Ascending aorta (tissue), 2 donors: ENCODE results near the gene PRR14L. TPM values are rescaled to one million over a fixed set of nuclear protein-coding genes. Genes with fewer than 3 reads are reported as not detected.
A peak's percentile ranks its signal among the peaks of the same experiment; 100 is the strongest.

Experiments used
- DNase-seq, 2 donors: peaks; one replicate each; pipeline ENCODE4 v3.0.0-alpha.2; 2019; ENCODE audit warnings: low spot score in 2 of 2
- H3K27ac ChIP-seq, 2 donors: fragments of 200-600 bp; sonication (generic); one replicate each; pipeline ENCODE4 v1.5.1; 2016 to 2017; ENCODE audit warnings: mild to moderate bottlenecking in 1 of 2
- H3K27me3 ChIP-seq: fragments of 200-600 bp; sonication (generic); one replicate; pipeline ENCODE4 v1.5.1; 2017
- H3K36me3 ChIP-seq, 2 donors: fragments of 200-600 bp; sonication (generic); one replicate each; pipeline ENCODE4 v1.5.1; 2016
- H3K4me1 ChIP-seq, 2 donors: fragments of 200-600 bp; sonication (generic); one replicate each; pipeline ENCODE4 v1.5.1; 2016 to 2017; ENCODE audit warnings: mild to moderate bottlenecking in 1 of 2
- H3K4me3 ChIP-seq, 2 donors: fragments of 200-600 bp; sonication (generic); one replicate each; pipeline ENCODE4 v1.5.1; 2016 to 2017; ENCODE audit warnings: mild to moderate bottlenecking in 1 of 2
- H3K9me3 ChIP-seq, 2 donors: fragments of 200-600 bp; sonication (generic); one replicate each; pipeline ENCODE4 v1.5.1; 2016
- intact Hi-C: fragments of 100-400 bp; cut with DNase I; formaldehyde crosslinking; loops from one replicate; pipeline ENCODE4 v1.15.1; 2023
- total RNA-seq: library from RNA; depleted of rRNA; stranded (reverse); fragments of >200 nt; gene quantifications from one replicate; pipeline ENCODE4 v1.1.0, GENCODE V29; 2016
- TF ChIP-seq, protein P1 (sequence below), 3 experiments: fragments of 200-600 bp in 2 of 3; fragments of 450-650 bp in 1 of 3; sonication (generic) in 2 of 3; IDR thresholded peaks; one replicate each; pipeline ENCODE4 v1.5.1; 2016 to 2019; ENCODE audit warnings: antibody characterized with exemption in 3 of 3, mild to moderate bottlenecking in 1 of 3, moderate library complexity in 1 of 3

The PRR14L gene
- total RNA-seq, 1 donor from 2014 or later, result 17.2 TPM

GRCh38 chr22:31753005-31753633 lies 3.2 kb upstream of the PRR14L start:
- no peaks in the 10 kb centered on the region for H3K9me3 ChIP-seq
- peak in 1 of 2 donors; percentile 74 for DNase-seq
- H3K27me3 ChIP-seq, result no peaks in the 10 kb centered on the region
- peak overlapping the region; percentile 64 to 91 for H3K4me3 ChIP-seq
- intact Hi-C loops, result loop anchor here (1.0 to 5.0 kb wide), 3 partner anchors 71 to 191 kb away; partner anchors contain the start of genes PISD and YWHAH
- TF ChIP-seq, protein P1, sequence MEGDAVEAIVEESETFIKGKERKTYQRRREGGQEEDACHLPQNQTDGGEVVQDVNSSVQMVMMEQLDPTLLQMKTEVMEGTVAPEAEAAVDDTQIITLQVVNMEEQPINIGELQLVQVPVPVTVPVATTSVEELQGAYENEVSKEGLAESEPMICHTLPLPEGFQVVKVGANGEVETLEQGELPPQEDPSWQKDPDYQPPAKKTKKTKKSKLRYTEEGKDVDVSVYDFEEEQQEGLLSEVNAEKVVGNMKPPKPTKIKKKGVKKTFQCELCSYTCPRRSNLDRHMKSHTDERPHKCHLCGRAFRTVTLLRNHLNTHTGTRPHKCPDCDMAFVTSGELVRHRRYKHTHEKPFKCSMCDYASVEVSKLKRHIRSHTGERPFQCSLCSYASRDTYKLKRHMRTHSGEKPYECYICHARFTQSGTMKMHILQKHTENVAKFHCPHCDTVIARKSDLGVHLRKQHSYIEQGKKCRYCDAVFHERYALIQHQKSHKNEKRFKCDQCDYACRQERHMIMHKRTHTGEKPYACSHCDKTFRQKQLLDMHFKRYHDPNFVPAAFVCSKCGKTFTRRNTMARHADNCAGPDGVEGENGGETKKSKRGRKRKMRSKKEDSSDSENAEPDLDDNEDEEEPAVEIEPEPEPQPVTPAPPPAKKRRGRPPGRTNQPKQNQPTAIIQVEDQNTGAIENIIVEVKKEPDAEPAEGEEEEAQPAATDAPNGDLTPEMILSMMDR (IDR thresholded peaks at IDR 0.05), result no peak
- H3K36me3 ChIP-seq, result no peaks in the 10 kb centered on the region
- H3K4me1 ChIP-seq, result peaks cover 0 to 26% of the 10 kb centered on the region in 2 donors
- H3K27ac ChIP-seq, result peak overlapping the region; percentile 93 to 94

GRCh38 chr22:31752096-31752847 lies 2.3 kb upstream of the PRR14L start:
- Histone ChIP-seq H3K27me3 (no peaks in the 10 kb centered on the region), H3K4me3 (peak overlapping the region; percentile 64 to 91), H3K36me3 (no peaks in the 10 kb centered on the region), H3K9me3 (no peaks in the 10 kb centered on the region), H3K4me1 (peaks cover 0 to 28% of the 10 kb centered on the region in 2 donors), H3K27ac (peak overlapping the region; percentile 93 to 94)
- TF ChIP-seq, protein P1 (IDR thresholded peaks at IDR 0.05), result no peak
- DNase-seq, result no peak
- intact Hi-C loops, result loop anchor here (2.0 to 5.0 kb wide), 2 partner anchors 70 to 89 kb away; partner anchors contain the start of gene PISD

DNA sequence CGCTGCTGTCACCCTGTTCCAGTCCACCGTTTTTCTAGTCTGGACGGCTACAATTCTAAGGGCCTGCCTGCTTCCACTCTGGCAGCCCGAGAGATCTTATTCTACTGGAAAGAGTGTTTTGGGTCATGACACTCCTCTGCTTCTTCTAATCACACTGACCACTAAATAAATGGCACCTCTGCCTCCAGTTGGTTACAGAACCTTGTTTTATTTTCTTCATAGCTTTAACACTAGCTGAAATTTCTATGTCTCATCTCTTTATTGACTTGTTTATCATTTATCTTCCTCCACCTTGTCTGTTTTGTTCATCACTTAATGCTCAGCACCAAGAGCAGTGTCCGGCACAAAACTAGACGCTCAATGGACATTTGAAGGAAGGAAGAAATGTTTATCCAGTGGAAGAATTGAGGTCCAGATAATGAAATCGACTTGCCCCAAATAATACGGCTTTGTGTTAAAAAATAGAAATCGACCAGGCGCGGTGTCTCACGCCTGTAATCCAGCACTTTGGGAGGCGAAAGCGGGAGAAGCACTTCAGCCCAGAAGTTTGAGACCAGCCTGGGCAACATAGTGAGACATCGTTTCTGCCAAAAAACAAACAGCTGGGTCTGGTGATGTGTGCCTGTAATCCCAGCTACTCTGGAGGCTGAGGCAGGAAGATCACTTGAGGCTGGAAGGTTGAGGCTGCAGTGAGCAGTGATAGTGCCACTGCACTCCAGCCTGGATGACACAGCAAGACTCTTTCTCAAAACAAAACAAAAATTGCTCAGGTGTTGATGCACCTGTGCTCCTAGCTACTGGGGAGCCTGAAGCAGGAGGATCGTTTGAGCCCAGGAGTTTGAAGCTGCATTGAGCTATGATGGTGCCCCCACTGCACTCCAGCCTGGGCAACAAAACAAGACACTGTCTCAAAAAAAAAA lies 693 bp upstream of the PRR14L start:
- Histone ChIP-seq H3K9me3 (no peaks in the 10 kb centered on the region), H3K27me3 (no peaks in the 10 kb centered on the region), H3K36me3 (no peaks in the 10 kb centered on the region), H3K27ac (peak overlapping the region; percentile 77 to 88), H3K4me3 (peak overlapping the region; percentile 86 to 88), H3K4me1 (peaks cover 0 to 28% of the 10 kb centered on the region in 2 donors)
- DNase-seq, result no peak
- TF ChIP-seq, protein P1 (IDR thresholded peaks at IDR 0.05), result no peak
- intact Hi-C loops, result loop anchor here (5.0 kb wide), 1 partner anchor 68 kb away; no protein-coding TSS in a partner anchor

DNA sequence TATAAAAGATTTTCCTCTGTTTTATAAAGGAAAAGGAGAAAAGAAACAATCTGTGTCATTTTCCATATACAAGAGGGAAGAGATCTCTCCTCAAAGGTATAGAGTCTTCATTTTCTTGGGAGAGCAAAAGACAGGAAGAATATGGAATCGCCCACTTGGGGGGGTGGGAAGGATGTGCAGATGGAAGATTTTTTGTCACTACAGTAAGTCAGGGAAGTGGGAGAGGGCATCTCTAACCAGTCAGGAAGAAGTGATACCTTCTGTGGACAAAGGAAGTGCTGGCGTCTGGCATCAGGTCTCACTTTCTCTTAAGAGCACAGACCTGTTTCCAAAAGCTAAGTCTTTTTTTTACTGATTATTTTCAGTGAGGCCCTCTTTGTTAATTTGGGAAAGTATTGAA lies 1.4 kb downstream of the PRR14L start:
- H3K36me3 ChIP-seq, result no peaks in the 10 kb centered on the region
- intact Hi-C loops, result no loop called here
- peak overlapping the region; percentile 86 to 88 for H3K4me3 ChIP-seq
- TF ChIP-seq, protein P1 (IDR thresholded peaks at IDR 0.05), result no peak
- no peak for DNase-seq
- H3K9me3 ChIP-seq, result no peaks in the 10 kb centered on the region
- H3K27me3 ChIP-seq, result no peaks in the 10 kb centered on the region
- peaks cover 0 to 25% of the 10 kb centered on the region in 2 donors for H3K4me1 ChIP-seq
- no peak overlapping the region for H3K27ac ChIP-seq

GRCh38 chr22:31747441-31747840 lies 2.5 kb downstream of the PRR14L start:
- TF ChIP-seq, protein P1 (IDR thresholded peaks at IDR 0.05), result no peak
- no peaks in the 10 kb centered on the region for H3K36me3 ChIP-seq
- H3K9me3 ChIP-seq, result no peaks in the 10 kb centered on the region
- intact Hi-C loops, result no loop called here
- H3K27ac ChIP-seq, result no peak overlapping the region
- H3K4me3 ChIP-seq, result no peak overlapping the region
- peaks cover 0 to 18% of the 10 kb centered on the region in 2 donors for H3K4me1 ChIP-seq
- H3K27me3 ChIP-seq, result no peaks in the 10 kb centered on the region
- no peak for DNase-seq
